D721Med (cell line): ENCODE data around the gene ITGB5.

Experiments used
- DNase-seq: peaks from one replicate; pipeline ENCODE4 v3.0.0; 2011; ENCODE audit warnings: low spot score; ENCODE audit not compliant: insufficient read length
- FAIRE-seq: peaks from 2 replicates; lab custom pipeline; 2011; peaks lifted over from hg19 to GRCh38; lab: Jason Lieb, UNC
- CTCF ChIP-seq: IDR thresholded peaks from 2 replicates; pipeline ENCODE4 v1.5.1; 2012; ENCODE audit warnings: mild to moderate bottlenecking, control low read depth; ENCODE audit not compliant: insufficient read depth; ENCODE audit errors: missing control alignments

The ITGB5 gene

GRCh38 chr3:124814620-124815421, 72.3 kb downstream of the ITGB5 start:
- TF ChIP-seq CTCF = no peak
- FAIRE-seq = no peak
- no peak for DNase-seq

- no peak for TF ChIP-seq CTCF
- FAIRE-seq = no peak
- DNase-seq = no peak
These were observed 73.6 kb downstream of the ITGB5 start for GRCh38 chr3:124813541-124813940.

- FAIRE-seq (no peak), DNase-seq (no peak)
- TF ChIP-seq CTCF = no peak
These were observed 74.6 kb downstream of the ITGB5 start for GRCh38 chr3:124812291-124813265.

- no peak for DNase-seq
- no peak for TF ChIP-seq CTCF
- no peak for FAIRE-seq
These were observed 75.7 kb downstream of the ITGB5 start for GRCh38 chr3:124811436-124811835.

GRCh38 chr3:124810970-124811369, 76.2 kb downstream of the ITGB5 start:
- TF ChIP-seq CTCF = no peak
- no peak for FAIRE-seq
- no peak for DNase-seq

GRCh38 chr3:124809039-124809438, 78.1 kb downstream of the ITGB5 start:
- DNase-seq = no peak
- TF ChIP-seq CTCF = no peak
- FAIRE-seq = no peak
